IMR-90 (cell line): ENCODE results near the gene FAM236B. TPM values are rescaled to one million over a fixed set of nuclear protein-coding genes. Genes with fewer than 3 reads are reported as not detected.

Source experiments
- ATAC-seq: fragments of 200-7000 bp; cut with Tn5 transposase; 2 replicates; pipeline ENCODE4 v1.9.1; 2020; ENCODE audit warnings: low read depth, mild to moderate bottlenecking, moderate library complexity
- BruUV-seq: library from RNA; stranded (reverse); fragments of 400-500 nt; replicated peaks from 2 replicates; lab custom pipeline; 2021; lab: Mats Ljungman, UMichigan
- CTCF ChIA-PET: fragments of 300-600 bp; formaldehyde crosslinking; extraction: SDS; loops from one replicate; lab custom pipeline; 2021; ENCODE audit warnings: antibody characterized with exemption; lab: Yijun Ruan, JAX
- POLR2A ChIA-PET: fragments of 300-600 bp; sonication (Branson Sonifier 250); formaldehyde crosslinking; loops from one replicate; lab custom pipeline; 2022; ENCODE audit warnings: antibody characterized with exemption; ENCODE audit not compliant: unreplicated experiment; lab: Charles Lee
- DNase-seq: peaks from one replicate; pipeline ENCODE4 v3.0.0; 2013
- H2AFZ ChIP-seq: replicated peaks from 2 replicates; pipeline ENCODE3; 2013; ENCODE audit warnings: low read length, mild to moderate bottlenecking; ENCODE audit not compliant: poor library complexity
- H2AK5ac ChIP-seq: 2 replicates; pipeline ENCODE4 v1.6.1; 2013; ENCODE audit warnings: low read depth, low read length, inconsistent platforms
- H2AK9ac ChIP-seq: replicated peaks from 2 replicates; pipeline ENCODE3; 2013; ENCODE audit warnings: mild to moderate bottlenecking, low read depth, low read length, moderate library complexity; ENCODE audit not compliant: poor library complexity
- H2BK120ac ChIP-seq: 2 replicates; pipeline ENCODE4 v1.6.1; 2013; ENCODE audit warnings: low read depth, low read length, inconsistent platforms
- H2BK15ac ChIP-seq: 3 replicates; pipeline ENCODE4 v1.6.1; 2013; ENCODE audit warnings: low read depth, low read length, inconsistent platforms
- H2BK20ac ChIP-seq: 2 replicates; pipeline ENCODE4 v1.6.1; 2013; ENCODE audit warnings: low read depth, mild to moderate bottlenecking, inconsistent platforms, low read length, moderate library complexity
- H2BK5ac ChIP-seq: 2 replicates; pipeline ENCODE4 v1.6.1; 2013; ENCODE audit warnings: mild to moderate bottlenecking, low read depth, low read length, inconsistent platforms; ENCODE audit not compliant: poor library complexity, severe bottlenecking
- H3K14ac ChIP-seq: replicated peaks from 2 replicates; pipeline ENCODE4 v1.6.1; 2013; ENCODE audit warnings: low read depth, low read length, inconsistent platforms
- H3K18ac ChIP-seq: 2 replicates; pipeline ENCODE4 v1.6.1; 2013; ENCODE audit warnings: low read depth, low read length, control low read depth
- H3K23ac ChIP-seq: 2 replicates; pipeline ENCODE4 v1.6.1; 2013; ENCODE audit warnings: low read depth, low read length, inconsistent platforms
- H3K27ac ChIP-seq: 2 replicates; pipeline ENCODE4 v1.5.1; 2013; ENCODE audit warnings: mild to moderate bottlenecking, control low read depth, low read length; ENCODE audit not compliant: insufficient read depth
- H3K27me3 ChIP-seq: 2 replicates; pipeline ENCODE4 v1.6.1; 2013; ENCODE audit warnings: low read length; ENCODE audit not compliant: control insufficient read depth, insufficient read depth
- H3K36me3 ChIP-seq: 2 replicates; pipeline ENCODE4 v1.6.1; 2013; ENCODE audit warnings: low read length, mixed read lengths; ENCODE audit not compliant: control insufficient read depth, insufficient read depth
- H3K4ac ChIP-seq: 2 replicates; pipeline ENCODE4 v1.6.1; 2013; ENCODE audit warnings: low read depth, low read length, inconsistent platforms
- H3K4me1 ChIP-seq: 2 replicates; pipeline ENCODE4 v1.6.1; 2013; ENCODE audit warnings: low read length, mixed read lengths; ENCODE audit not compliant: control insufficient read depth, insufficient read depth
- H3K4me2 ChIP-seq: 2 replicates; pipeline ENCODE4 v1.6.1; 2013; ENCODE audit warnings: low read depth, mild to moderate bottlenecking, control low read depth, low read length, moderate library complexity
- H3K4me3 ChIP-seq: 2 replicates; pipeline ENCODE4 v1.5.1; 2013; ENCODE audit warnings: low read depth, mild to moderate bottlenecking, control low read depth, low read length, moderate library complexity; ENCODE audit not compliant: insufficient read depth
- H3K56ac ChIP-seq: 2 replicates; pipeline ENCODE4 v1.6.1; 2013; ENCODE audit warnings: low read length, inconsistent platforms; ENCODE audit not compliant: insufficient read depth; ENCODE audit errors: extremely low read depth
- H3K79me1 ChIP-seq, 2 experiments: 2 replicates each; pipeline ENCODE4 v1.6.1; 2013; ENCODE audit warnings: low read length in 2 of 2, inconsistent platforms in 1 of 2, low read depth in 1 of 2
- H3K9ac ChIP-seq: 2 replicates; pipeline ENCODE4 v1.6.1; 2013; ENCODE audit warnings: low read depth, low read length, control low read depth
- H3K9me1 ChIP-seq: 2 replicates; pipeline ENCODE4 v1.6.1; 2013; ENCODE audit warnings: low read length, inconsistent platforms; ENCODE audit not compliant: insufficient read depth
- H3K9me3 ChIP-seq: 2 replicates; pipeline ENCODE4 v1.6.1; 2013; ENCODE audit warnings: low read length; ENCODE audit not compliant: control insufficient read depth, insufficient read depth
- H4K20me1 ChIP-seq: 2 replicates; pipeline ENCODE4 v1.6.1; 2013; ENCODE audit warnings: low read length, inconsistent platforms; ENCODE audit not compliant: insufficient read depth
- H4K5ac ChIP-seq: 2 replicates; pipeline ENCODE4 v1.6.1; 2013; ENCODE audit warnings: mild to moderate bottlenecking, low read depth, low read length, control low read depth
- H4K8ac ChIP-seq, 2 experiments: 2 replicates each; pipeline ENCODE4 v1.6.1; 2013; ENCODE audit warnings: low read depth in 2 of 2, low read length in 2 of 2, control low read depth in 1 of 2, inconsistent platforms in 1 of 2
- H4K91ac ChIP-seq: 2 replicates; pipeline ENCODE4 v1.6.1; 2013; ENCODE audit warnings: low read depth, low read length, inconsistent platforms; ENCODE audit not compliant: insufficient read depth
- BHLHE40 ChIP-seq: fragments of 150-350 bp; IDR thresholded peaks from 2 replicates; pipeline ENCODE4 v1.6.1; 2016; ENCODE audit warnings: mild to moderate bottlenecking, low read depth, low read length
- CEBPB ChIP-seq: IDR thresholded peaks from 2 replicates; pipeline ENCODE4 v1.6.1; 2012; ENCODE audit warnings: low read depth, low read length, improper control_type of control experiment
- CHD1 ChIP-seq: IDR thresholded peaks from 2 replicates; pipeline ENCODE4 v1.6.1; 2012; ENCODE audit warnings: low read depth, low read length, improper control_type of control experiment
- CTCF ChIP-seq: conservative IDR thresholded peaks from 2 replicates; pipeline ENCODE4 v1.5.1; 2012; ENCODE audit warnings: mild to moderate bottlenecking, low read depth, low read length, improper control_type of control experiment
- ELK1 ChIP-seq: fragments of 150-350 bp; IDR thresholded peaks from 2 replicates; pipeline ENCODE4 v1.6.1; 2016; ENCODE audit warnings: low read depth, mild to moderate bottlenecking, low read length, moderate library complexity, borderline replicate concordance
- FOS ChIP-seq: fragments of 150-350 bp; IDR thresholded peaks from 2 replicates; pipeline ENCODE4 v1.6.1; 2016; ENCODE audit warnings: low read depth, low read length
- MAFK ChIP-seq: IDR thresholded peaks from 2 replicates; pipeline ENCODE4 v1.6.1; 2012; ENCODE audit warnings: low read depth, low read length, improper control_type of control experiment
- MAZ ChIP-seq: IDR thresholded peaks from 2 replicates; pipeline ENCODE4 v1.6.1; 2012; ENCODE audit warnings: low read depth, mild to moderate bottlenecking, low read length, improper control_type of control experiment, moderate library complexity, borderline replicate concordance
- MXI1 ChIP-seq: IDR thresholded peaks from 2 replicates; pipeline ENCODE4 v1.6.1; 2012; ENCODE audit warnings: low read depth, mild to moderate bottlenecking, low read length, moderate library complexity, borderline replicate concordance
- NFE2L2 ChIP-seq: fragments of 150-350 bp; IDR thresholded peaks from 2 replicates; pipeline ENCODE4 v1.6.1; 2016; ENCODE audit warnings: low read depth, mild to moderate bottlenecking, low read length
- POLR2A ChIP-seq: IDR thresholded peaks from 2 replicates; pipeline ENCODE4 v1.6.1; 2012; ENCODE audit warnings: mild to moderate bottlenecking, low read depth, low read length
- RAD21 ChIP-seq: IDR thresholded peaks from 2 replicates; pipeline ENCODE4 v1.6.1; 2012; ENCODE audit warnings: low read length, improper control_type of control experiment
- RCOR1 ChIP-seq: IDR thresholded peaks from 2 replicates; pipeline ENCODE4 v1.6.1; 2012; ENCODE audit warnings: mild to moderate bottlenecking, low read length, improper control_type of control experiment; ENCODE audit not compliant: insufficient replicate concordance
- RFX5 ChIP-seq: IDR thresholded peaks from 2 replicates; pipeline ENCODE4 v1.8.0; 2012; ENCODE audit warnings: low read depth, mild to moderate bottlenecking, low read length, moderate library complexity
- SMC3 ChIP-seq: fragments of 150-350 bp; IDR thresholded peaks from 2 replicates; pipeline ENCODE4 v1.6.1; 2016; ENCODE audit warnings: low read depth, mild to moderate bottlenecking, antibody characterized with exemption, low read length, moderate library complexity
- USF2 ChIP-seq: fragments of 150-350 bp; IDR thresholded peaks from 2 replicates; pipeline ENCODE4 v1.6.1; 2017; ENCODE audit warnings: mild to moderate bottlenecking, antibody characterized with exemption, low read length, low read depth
- WGBS, 2 experiments: methylation state at CpG; one replicate each; pipeline versions ENCODE4 v1.1.5 to v1.1.7; 2013; ENCODE audit warnings: missing lambda C conversion rate in 2 of 2; ENCODE audit not compliant: insufficient read length in 1 of 2; ENCODE audit errors: extremely low coverage in 2 of 2; 5-methylcytosine and 5-hydroxymethylcytosine counted together
- dilution Hi-C: fragments of 300-500 bp; cut with HindIII; formaldehyde crosslinking; loops from one replicate; pipeline ENCODE4 v1.14.3; 2018; ENCODE audit warnings: low sequenced_read_pairs; ENCODE audit not compliant: unreplicated experiment
- in situ Hi-C: fragments of 300-500 bp; cut with MboI; formaldehyde crosslinking; loops from 3 replicates; pipeline ENCODE4 v1.14.3; 2019; ENCODE audit warnings: low sequenced_read_pairs, inconsistent platforms, mixed read lengths
- intact Hi-C: fragments of 100-400 bp; cut with micrococcal nuclease; formaldehyde crosslinking; loops from 2 replicates; pipeline ENCODE4 v1.10.0; 2022
- polyA plus RNA-seq, 3 experiments: library from polyadenylated mRNA; depleted of rRNA; stranded (reverse); fragments of >200 nt; gene quantifications; 2 replicates each; pipeline ENCODE4 v1.2.3, GENCODE V29; 2012; ENCODE audit warnings: low replicate concordance in 1 of 3
- total RNA-seq: library from RNA; depleted of rRNA; stranded (reverse); fragments of >200 nt; gene quantifications from 2 replicates; pipeline ENCODE4 v1.2.3, GENCODE V29; 2012

FAM236B gene
- total and polyA plus RNA-seq, 2 of the 4 experiments (the other 2 are of a cell fraction), result not detected

GRCh38 chrX:72735561-72735960, 46.9 kb downstream of the FAM236B start:
- no peaks in the 10 kb centered on the region for H3K36me3 ChIP-seq
- no peak overlapping the region for H3K23ac ChIP-seq
- in situ Hi-C loops, result no loop called here
- intact Hi-C loops, result no loop called here
- CTCF ChIA-PET, result no interaction called here
- no peak for TF ChIP-seq CHD1
- no peak for TF ChIP-seq MAFK
- no peak for TF ChIP-seq POLR2A
- TF ChIP-seq RAD21, result no peak
- no peak for TF ChIP-seq USF2
- no peak for TF ChIP-seq ELK1
- TF ChIP-seq CTCF, result no peak
- no peak for TF ChIP-seq FOS
- no peak for TF ChIP-seq MAZ
- no peak for TF ChIP-seq RFX5
- TF ChIP-seq CEBPB, result no peak
- no peak for TF ChIP-seq MXI1
- TF ChIP-seq BHLHE40, result no peak
- no peak for TF ChIP-seq SMC3
- TF ChIP-seq RCOR1, result no peak
- no peak for TF ChIP-seq NFE2L2
- H3K79me1 ChIP-seq, result no peaks in the 10 kb centered on the region
- no peak overlapping the region for H3K4ac ChIP-seq
- no peak overlapping the region for H2BK120ac ChIP-seq
- no peak overlapping the region for H2AK9ac ChIP-seq
- H2BK20ac ChIP-seq, result no peak overlapping the region
- no CpG with 5 or more reads among the region's 1 CpG for WGBS, 2 experiments
- H3K9ac ChIP-seq, result no peak overlapping the region
- POLR2A ChIA-PET, result no interaction called here
- H3K14ac ChIP-seq, result no peak overlapping the region
- DNase-seq (peak; percentile 6), ATAC-seq (no peak)
- H2AK5ac ChIP-seq, result no peak overlapping the region
- no peak overlapping the region for H3K4me2 ChIP-seq
- no peaks in the 10 kb centered on the region; the same call in 1 of the 2 replicates for H3K9me3 ChIP-seq
- H3K4me3 ChIP-seq, result no peak overlapping the region
- H2AFZ ChIP-seq, result no peak overlapping the region
- H3K27ac ChIP-seq, result no peak overlapping the region
- no peak overlapping the region for H4K91ac ChIP-seq
- H2BK5ac ChIP-seq, result no peak overlapping the region
- H3K18ac ChIP-seq, result no peak overlapping the region
- H3K9me1 ChIP-seq, result no peaks in the 10 kb centered on the region
- dilution Hi-C loops, result no loop called here
- no peak overlapping the region for H2BK15ac ChIP-seq
- H3K4me1 ChIP-seq, result no peaks in the 10 kb centered on the region
- no peak overlapping the region for H4K8ac ChIP-seq
- no peak overlapping the region for H3K56ac ChIP-seq
- H4K5ac ChIP-seq, result no peak overlapping the region
- no TSS peak for BruUV-seq
- H3K27me3 ChIP-seq, result peaks cover 2% of the 10 kb centered on the region
- no peaks in the 10 kb centered on the region for H4K20me1 ChIP-seq
